ENCODE results near the gene GNPDA2. TPM values are rescaled to one million over a fixed set of nuclear protein-coding genes. Genes with fewer than 3 reads are reported as not detected.
"Not testable (repeated sequence)": the region's sequence is repeated elsewhere in the genome, so short reads cannot be mapped to it uniquely, and the experiment has no call there.

Gene GNPDA2
- total RNA-seq, 1 experiment from 2014 or later = 6.8 TPM

DNA sequence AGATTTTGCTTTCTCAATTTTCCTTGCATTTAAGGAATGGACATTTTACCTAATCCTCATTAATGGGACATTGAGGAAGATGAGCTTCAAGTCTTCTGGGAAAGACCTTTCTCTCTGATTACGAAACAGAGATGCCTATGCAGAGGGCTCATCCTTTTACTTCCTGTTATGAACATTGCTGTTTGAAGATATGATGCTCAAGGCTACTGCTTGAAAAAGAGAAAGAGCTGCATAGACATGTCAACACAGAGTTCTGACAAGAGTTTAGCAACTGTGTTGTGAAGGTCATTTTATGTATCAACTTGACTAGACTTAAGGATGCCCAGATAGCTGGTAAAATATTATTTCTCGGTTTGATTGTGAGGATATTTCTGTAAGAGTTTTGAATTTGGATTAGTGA is 13.8 kb upstream of the GNPDA2 start:
- intact Hi-C loops (cut with micrococcal nuclease; ENCODE audit: unreplicated experiment) = no loop called here
- H3K4me3 Mint-ChIP-seq (ENCODE audit: low read depth, unreplicated experiment) = no peak overlapping the region
- CTCF ChIA-PET = no interaction called here

DNA sequence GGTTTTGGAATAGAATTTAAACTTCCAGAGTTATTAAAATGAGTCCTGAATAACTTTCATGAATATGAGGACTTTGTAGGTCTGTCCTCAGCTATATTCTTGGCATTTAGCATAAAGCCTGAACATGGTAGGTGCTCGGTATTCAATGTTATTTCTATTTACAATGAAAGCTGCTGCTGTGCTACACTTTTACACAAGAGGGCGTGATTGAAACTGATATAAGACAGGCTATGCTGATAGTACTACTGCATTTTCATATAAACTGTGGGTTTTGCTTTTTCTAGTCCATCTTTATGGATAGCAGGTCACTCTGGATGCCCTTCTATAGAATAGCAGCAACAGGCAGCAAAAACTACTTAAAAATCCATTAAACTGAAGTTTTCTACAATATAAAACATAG is 12.3 kb upstream of the GNPDA2 start:
- H3K9me3 Mint-ChIP-seq (ENCODE audit: low read depth, unreplicated experiment) = peaks cover 3% of the 10 kb centered on the region
- TF ChIP-seq, protein P1, sequence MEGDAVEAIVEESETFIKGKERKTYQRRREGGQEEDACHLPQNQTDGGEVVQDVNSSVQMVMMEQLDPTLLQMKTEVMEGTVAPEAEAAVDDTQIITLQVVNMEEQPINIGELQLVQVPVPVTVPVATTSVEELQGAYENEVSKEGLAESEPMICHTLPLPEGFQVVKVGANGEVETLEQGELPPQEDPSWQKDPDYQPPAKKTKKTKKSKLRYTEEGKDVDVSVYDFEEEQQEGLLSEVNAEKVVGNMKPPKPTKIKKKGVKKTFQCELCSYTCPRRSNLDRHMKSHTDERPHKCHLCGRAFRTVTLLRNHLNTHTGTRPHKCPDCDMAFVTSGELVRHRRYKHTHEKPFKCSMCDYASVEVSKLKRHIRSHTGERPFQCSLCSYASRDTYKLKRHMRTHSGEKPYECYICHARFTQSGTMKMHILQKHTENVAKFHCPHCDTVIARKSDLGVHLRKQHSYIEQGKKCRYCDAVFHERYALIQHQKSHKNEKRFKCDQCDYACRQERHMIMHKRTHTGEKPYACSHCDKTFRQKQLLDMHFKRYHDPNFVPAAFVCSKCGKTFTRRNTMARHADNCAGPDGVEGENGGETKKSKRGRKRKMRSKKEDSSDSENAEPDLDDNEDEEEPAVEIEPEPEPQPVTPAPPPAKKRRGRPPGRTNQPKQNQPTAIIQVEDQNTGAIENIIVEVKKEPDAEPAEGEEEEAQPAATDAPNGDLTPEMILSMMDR (IDR thresholded peaks at IDR 0.05; ENCODE audit: unreplicated experiment) = no peak
- H3K36me3 Mint-ChIP-seq (ENCODE audit: insufficient read depth, unreplicated experiment) = no peaks in the 10 kb centered on the region
- intact Hi-C loops (cut with micrococcal nuclease; ENCODE audit: unreplicated experiment) = no loop called here
- BruUV-seq (replicated peaks) = no TSS peak
- DNase-seq = no peak
- H3K27ac Mint-ChIP-seq (ENCODE audit: unreplicated experiment) = no peak overlapping the region
- H3K4me1 Mint-ChIP-seq (ENCODE audit: low read depth, unreplicated experiment) = no peaks in the 10 kb centered on the region
- H3K4me3 Mint-ChIP-seq (ENCODE audit: low read depth, unreplicated experiment) = no peak overlapping the region
- peaks cover 16% of the 10 kb centered on the region for H3K27me3 Mint-ChIP-seq (ENCODE audit: unreplicated experiment)
- CTCF ChIA-PET = no interaction called here

More for the DNA sequence above, 13.8 kb upstream of the GNPDA2 start:
- Mint-ChIP-seq H3K27ac (ENCODE audit: unreplicated experiment) (no peak overlapping the region), H3K9me3 (ENCODE audit: low read depth, unreplicated experiment) (peaks cover 3% of the 10 kb centered on the region), H3K27me3 (ENCODE audit: unreplicated experiment) (peaks cover 16% of the 10 kb centered on the region), H3K4me1 (ENCODE audit: low read depth, unreplicated experiment) (no peaks in the 10 kb centered on the region), H3K36me3 (ENCODE audit: insufficient read depth, unreplicated experiment) (no peaks in the 10 kb centered on the region)
- DNase-seq = no peak
- BruUV-seq (replicated peaks) = no TSS peak
- TF ChIP-seq, protein P1 (IDR thresholded peaks at IDR 0.05; ENCODE audit: unreplicated experiment) = no peak

GRCh38 chr4:44736900-44737299 is 10.5 kb upstream of the GNPDA2 start:
- no peaks in the 10 kb centered on the region for H3K4me1 Mint-ChIP-seq (ENCODE audit: low read depth, unreplicated experiment)
- no peak overlapping the region for H3K27ac Mint-ChIP-seq (ENCODE audit: unreplicated experiment)
- DNase-seq = no peak
- H3K27me3 Mint-ChIP-seq (ENCODE audit: unreplicated experiment) = peaks cover 10% of the 10 kb centered on the region
- peaks cover 3% of the 10 kb centered on the region for H3K9me3 Mint-ChIP-seq (ENCODE audit: low read depth, unreplicated experiment)
- CTCF ChIA-PET = no interaction called here
- H3K4me3 Mint-ChIP-seq (ENCODE audit: low read depth, unreplicated experiment) = no peak overlapping the region
- TF ChIP-seq, protein P1 (IDR thresholded peaks at IDR 0.05; ENCODE audit: unreplicated experiment) = no peak
- intact Hi-C loops (cut with micrococcal nuclease; ENCODE audit: unreplicated experiment) = no loop called here
- H3K36me3 Mint-ChIP-seq (ENCODE audit: insufficient read depth, unreplicated experiment) = no peaks in the 10 kb centered on the region
- no TSS peak for BruUV-seq (replicated peaks)

- H3K9me3 Mint-ChIP-seq (ENCODE audit: low read depth, unreplicated experiment); H3K27ac Mint-ChIP-seq (ENCODE audit: unreplicated experiment); BruUV-seq (replicated peaks); intact Hi-C loops (cut with micrococcal nuclease; ENCODE audit: unreplicated experiment); H3K4me1 Mint-ChIP-seq (ENCODE audit: low read depth, unreplicated experiment); H3K4me3 Mint-ChIP-seq (ENCODE audit: low read depth, unreplicated experiment); DNase-seq; CTCF ChIA-PET; H3K27me3 Mint-ChIP-seq (ENCODE audit: unreplicated experiment): not testable (repeated sequence)
- peaks cover 18% of the 10 kb centered on the region for H3K36me3 Mint-ChIP-seq (ENCODE audit: insufficient read depth, unreplicated experiment)
Observed at GRCh38 chr4:44728694-44729093, 2.3 kb upstream of the GNPDA2 start.

DNA sequence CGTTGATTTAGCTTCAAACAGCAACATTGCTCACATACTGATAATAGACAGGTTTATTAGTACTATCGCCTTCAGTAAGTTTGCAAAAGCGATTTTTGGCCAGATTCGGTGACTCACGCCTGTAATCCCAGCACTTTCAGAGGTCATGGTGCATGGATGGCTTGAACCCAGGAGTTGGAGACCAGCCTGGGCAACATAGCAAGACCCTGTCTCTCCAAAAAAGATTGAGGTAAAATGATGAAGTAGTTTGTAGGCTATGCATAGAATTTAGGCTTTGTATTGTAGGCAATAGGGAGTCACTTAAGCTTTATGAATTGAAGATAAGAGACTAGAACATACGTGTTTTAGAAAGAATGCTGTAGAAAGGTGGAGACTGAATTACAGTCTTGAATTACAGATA is 1.1 kb upstream of the GNPDA2 start:
- Mint-ChIP-seq H3K27me3 (ENCODE audit: unreplicated experiment) (no peaks in the 10 kb centered on the region), H3K4me1 (ENCODE audit: low read depth, unreplicated experiment) (peaks cover 9% of the 10 kb centered on the region), H3K27ac (ENCODE audit: unreplicated experiment) (no peak overlapping the region), H3K4me3 (ENCODE audit: low read depth, unreplicated experiment) (peak overlapping the region; percentile 74), H3K36me3 (ENCODE audit: insufficient read depth, unreplicated experiment) (peaks cover 18% of the 10 kb centered on the region), H3K9me3 (ENCODE audit: low read depth, unreplicated experiment) (no peaks in the 10 kb centered on the region)
- TF ChIP-seq, protein P1 (IDR thresholded peaks at IDR 0.05; ENCODE audit: unreplicated experiment) = no peak
- CTCF ChIA-PET = no interaction called here
- intact Hi-C loops (cut with micrococcal nuclease; ENCODE audit: unreplicated experiment) = no loop called here
- DNase-seq = no peak
- no TSS peak for BruUV-seq (replicated peaks)

All from Calu3 (cell line).